ENCODE results near the gene CCDC85C.

- TF ChIP-seq YY1 (IDR thresholded peaks at IDR 0.05; ENCODE audit: low read depth): no peak
- TF ChIP-seq REST (IDR thresholded peaks at IDR 0.05; ENCODE audit: low read depth, low read length): no peak
- no peak for TF ChIP-seq CTCF (IDR thresholded peaks at IDR 0.05)
- no peak for TF ChIP-seq RXRA (IDR thresholded peaks at IDR 0.05; ENCODE audit: borderline replicate concordance, low read depth)
- TF ChIP-seq RAD21 (IDR thresholded peaks at IDR 0.05; ENCODE audit: low read length): no peak
- TF ChIP-seq FOXJ3 (CRISPR knock-in tag; IDR thresholded peaks at IDR 0.05): no peak
- TF ChIP-seq ZBTB33 (IDR thresholded peaks at IDR 0.05; ENCODE audit: borderline replicate concordance, low read depth): no peak
- no peak for TF ChIP-seq TCF12 (IDR thresholded peaks at IDR 0.05)
- no peak for TF ChIP-seq MEF2A (IDR thresholded peaks at IDR 0.05; ENCODE audit: borderline replicate concordance, low read depth)
Observed at GRCh38 chr14:99538733-99539132, 65.3 kb downstream of the CCDC85C start.
